HepG2 (cell line): Measurements from ENCODE around the gene IRF5. TPM values are rescaled to one million over a fixed set of nuclear protein-coding genes. Genes with fewer than 3 reads are reported as not detected.

Experiments
- ATAC-seq: fragments of 200-7000 bp; cut with Tn5 transposase; 3 replicates; pipeline ENCODE4 v1.9.1; 2020; ENCODE audit warnings: mild to moderate bottlenecking, moderate library complexity
- BruUV-seq: library from RNA; stranded (reverse); fragments of 400-500 nt; replicated peaks from 2 replicates; lab custom pipeline; 2021; lab: Mats Ljungman, UMichigan
- CTCF ChIA-PET: fragments of 300-600 bp; formaldehyde crosslinking; extraction: SDS; loops from one replicate; lab custom pipeline; 2021; ENCODE audit warnings: low total read pairs, inconsistent platforms, low intra/inter-chr PET ratio; lab: Yijun Ruan, JAX
- POLR2A ChIA-PET: fragments of 350-600 bp; sonication (Branson Sonifier 250); formaldehyde crosslinking; loops from one replicate; lab custom pipeline; 2020; ENCODE audit warnings: antibody characterized with exemption, inconsistent platforms; lab: Yijun Ruan, JAX
- DNase-seq: peaks from one replicate; pipeline ENCODE4 v3.0.0-alpha.2; 2015; ENCODE audit warnings: low spot score
- FAIRE-seq: peaks from 3 replicates; lab custom pipeline; 2011; peaks lifted over from hg19 to GRCh38; lab: Jason Lieb, UNC
- H2AFZ ChIP-seq: one replicate; pipeline ENCODE4 v1.6.1; 2011; ENCODE audit warnings: low read length, inconsistent platforms
- H3K27ac ChIP-seq: fragments of 300-600 bp; 3 replicates; pipeline ENCODE4 v1.8.0; 2011; ENCODE audit warnings: mixed run types, mild to moderate bottlenecking, mixed read lengths, low read length, inconsistent platforms; ENCODE audit not compliant: insufficient read depth; ENCODE audit errors: extremely low read length
- H3K27me3 ChIP-seq, 2 experiments: fragments of 200-600 bp in 1 of 2; 2 replicates in 1 of 2; 3 replicates in 1 of 2; pipeline versions ENCODE4 v1.6.0 to v1.8.0; 2011; ENCODE audit warnings: low read length in 2 of 2, mild to moderate bottlenecking in 2 of 2, moderate library complexity in 2 of 2, inconsistent platforms in 1 of 2; ENCODE audit not compliant: insufficient read depth in 2 of 2, control insufficient read depth in 1 of 2
- H3K36me3 ChIP-seq, 2 experiments: fragments of 200-600 bp in 1 of 2; replicated peaks in 1 of 2; 2 replicates in 1 of 2; 3 replicates in 1 of 2; pipeline versions ENCODE4 v1.5.1 to v1.8.0; 2011; ENCODE audit warnings: low read length in 2 of 2, inconsistent platforms in 1 of 2; ENCODE audit not compliant: insufficient read depth in 2 of 2, control insufficient read depth in 1 of 2
- H3K4me1 ChIP-seq: 2 replicates; pipeline ENCODE4 v1.5.1; 2012; ENCODE audit warnings: low read length, inconsistent platforms; ENCODE audit not compliant: insufficient read depth
- H3K4me2 ChIP-seq: 2 replicates; pipeline ENCODE4 v1.6.0; 2011; ENCODE audit warnings: low read depth, low read length, inconsistent platforms
- H3K4me3 ChIP-seq, 3 experiments: fragments of 200-600 bp in 1 of 3; sonication (generic), shearing (Covaris generic) in 1 of 3; replicated peaks in 1 of 3; 2 replicates each; pipeline ENCODE4 v1.5.1; 2011 to 2016; ENCODE audit warnings: low read length in 3 of 3, inconsistent platforms in 2 of 3, low read depth in 2 of 3, mild to moderate bottlenecking in 2 of 3, control low read depth in 1 of 3, mixed read lengths in 1 of 3; ENCODE audit not compliant: insufficient read depth in 1 of 3
- H3K79me2 ChIP-seq: one replicate; pipeline ENCODE4 v1.6.1; 2011; ENCODE audit warnings: low read length, inconsistent platforms; ENCODE audit not compliant: insufficient read depth
- H3K9ac ChIP-seq: 2 replicates; pipeline ENCODE4 v1.6.0; 2011; ENCODE audit warnings: mild to moderate bottlenecking, low read depth, low read length, inconsistent platforms; ENCODE audit not compliant: insufficient read depth
- H3K9me3 ChIP-seq: 2 replicates; pipeline ENCODE4 v1.5.1; 2012; ENCODE audit warnings: mild to moderate bottlenecking, low read length
- H4K20me1 ChIP-seq: 2 replicates; pipeline ENCODE4 v1.6.0; 2011; ENCODE audit warnings: inconsistent platforms, mild to moderate bottlenecking, low read length, moderate library complexity; ENCODE audit not compliant: insufficient read depth
- CEBPG ChIP-seq: IDR thresholded peaks from 2 replicates; pipeline ENCODE4 v1.6.1; 2016
- NR1H2 ChIP-seq: sonication (generic); formaldehyde crosslinking; IDR thresholded peaks from 2 replicates; pipeline ENCODE4 v1.8.1; 2022; ENCODE audit warnings: low read depth, missing genetic modification reagents, borderline replicate concordance
- SALL1 ChIP-seq: sonication (generic); formaldehyde crosslinking; IDR thresholded peaks from 2 replicates; pipeline ENCODE4 v1.8.0; 2022; ENCODE audit warnings: mild to moderate bottlenecking, missing genetic modification reagents
- SOX13 ChIP-seq, 3 experiments: fragments of 450-650 bp in 1 of 3; sonication (generic) in 1 of 3; formaldehyde crosslinking in 1 of 3; IDR thresholded peaks in 2 of 3; conservative IDR thresholded peaks in 1 of 3; 2 replicates each; pipeline versions ENCODE4 v1.5.0 to v1.6.1; 2016 to 2020; ENCODE audit warnings: antibody characterized with exemption in 1 of 3, mild to moderate bottlenecking in 1 of 3, missing compliant biosample characterization in 1 of 3, missing genetic modification reagents in 1 of 3, moderate library complexity in 1 of 3
- ZBTB3 ChIP-seq: sonication (generic); formaldehyde crosslinking; IDR thresholded peaks from 2 replicates; pipeline ENCODE4 v1.4.0; 2020; ENCODE audit warnings: low read depth, mild to moderate bottlenecking, moderate library complexity, missing genetic modification reagents, borderline replicate concordance
- ZBTB7B ChIP-seq: sonication (generic); formaldehyde crosslinking; IDR thresholded peaks from 2 replicates; pipeline ENCODE4 v1.4.0; 2020; ENCODE audit warnings: missing genetic modification reagents
- ZNF292 ChIP-seq: sonication (generic); formaldehyde crosslinking; IDR thresholded peaks from 2 replicates; pipeline ENCODE4 v1.8.1; 2022; ENCODE audit warnings: mild to moderate bottlenecking, low read depth, missing genetic modification reagents, borderline replicate concordance
- ZNF501 ChIP-seq: sonication (generic); formaldehyde crosslinking; IDR thresholded peaks from 2 replicates; pipeline ENCODE4 v1.5.1; 2020; ENCODE audit warnings: mild to moderate bottlenecking, moderate library complexity, missing genetic modification reagents
- WGBS: methylation state at CpG from one replicate; pipeline ENCODE4 v1.1.6; 2017; ENCODE audit warnings: low lambda C conversion rate; 5-methylcytosine and 5-hydroxymethylcytosine counted together
- in situ Hi-C: cut with HindIII; loops from 2 replicates; pipeline ENCODE4 v1.10.0; 2017; ENCODE audit warnings: low pct_unique_long_range_greater_than_20kb; ENCODE audit not compliant: extremely low pct_ligation_motif_present
- intact Hi-C: fragments of 100-400 bp; cut with micrococcal nuclease; formaldehyde crosslinking; loops from one replicate; pipeline ENCODE4 v1.10.0; 2022; ENCODE audit not compliant: unreplicated experiment
- polyA plus RNA-seq, 8 experiments: library from polyadenylated mRNA; depleted of rRNA in 3 of 8; stranded (reverse) in 7 of 8; unstranded in 1 of 8; fragments of >200 nt; fragmentation: Illumina TruSeq in 4 of 8; extraction: Trizol in 4 of 8; gene quantifications; 2 replicates each; pipeline versions ENCODE4 v1.2.1 to v1.2.3, GENCODE V29; 2011 to 2016; ENCODE audit warnings: low read depth in 4 of 8, missing spikeins in 1 of 8, mixed read lengths in 1 of 8; ENCODE audit not compliant: insufficient read depth in 1 of 8
- total RNA-seq, 5 experiments: library from RNA; depleted of rRNA; stranded (reverse); fragments of >200 nt; fragmentation: Illumina TruSeq; extraction: Trizol; gene quantifications; 2 replicates each; pipeline ENCODE4 v1.2.3, GENCODE V29; 2016; ENCODE audit warnings: low read depth in 1 of 5
- TF ChIP-seq, protein P1 (sequence below): sonication (generic); formaldehyde crosslinking; IDR thresholded peaks from 2 replicates; pipeline ENCODE4 v1.4.0; 2020; ENCODE audit warnings: missing genetic modification reagents
- TF ChIP-seq, protein P2 (sequence below): sonication (generic); formaldehyde crosslinking; IDR thresholded peaks from 2 replicates; pipeline ENCODE4 v1.5.0; 2020; ENCODE audit warnings: mild to moderate bottlenecking, missing genetic modification reagents, moderate library complexity
- TF ChIP-seq, protein P3 (sequence below): sonication (generic); formaldehyde crosslinking; IDR thresholded peaks from 2 replicates; pipeline ENCODE4 v1.4.0; 2020; ENCODE audit warnings: mild to moderate bottlenecking, missing genetic modification reagents

IRF5 gene
- total and polyA plus RNA-seq, 2 of the 13 experiments (the other 11 are each of a cell fraction or from before 2014, with no cell fraction given), result 2.0 to 2.9 TPM

DNA sequence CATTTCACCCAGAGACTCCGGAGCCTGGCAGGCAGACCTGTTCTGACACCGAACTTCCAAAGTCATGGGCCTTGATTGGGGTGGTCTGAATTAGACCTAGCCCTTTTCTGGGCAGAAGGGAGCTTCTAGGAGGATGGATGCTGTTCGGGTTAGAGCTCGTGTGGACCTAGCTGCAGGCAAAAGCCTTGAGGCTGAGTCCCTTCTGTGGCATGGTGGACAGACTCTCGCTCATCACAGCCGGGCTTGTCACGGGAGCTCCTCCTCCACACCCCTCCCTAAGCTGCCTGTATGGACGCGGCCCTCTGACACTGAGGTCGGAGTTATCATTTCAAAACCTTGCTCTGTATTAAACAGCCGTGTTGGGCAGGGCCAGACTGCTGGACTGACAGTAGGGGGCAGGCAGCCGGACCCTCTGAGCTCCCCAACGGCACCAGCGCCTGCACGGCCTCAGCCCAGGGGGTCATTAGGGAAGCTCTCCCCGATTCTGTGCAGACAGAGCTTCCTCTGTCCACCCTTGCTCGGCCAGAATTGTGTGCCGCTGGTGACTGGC, 2.2 kb downstream of the IRF5 start:
- Histone ChIP-seq H3K27me3 (peaks cover 1 to 14% of the 10 kb centered on the region in 2 experiments; a peak in 4 of 5 replicates), H3K4me2 (peak overlapping the region; percentile 92), H3K27ac (no peak overlapping the region), H3K9ac (peak overlapping the region; percentile 21; the same call in 1 of the 2 replicates), H3K36me3 (no peaks in the 10 kb centered on the region), H3K9me3 (no peaks in the 10 kb centered on the region), H3K79me2 (no peaks in the 10 kb centered on the region), H4K20me1 (no peaks in the 10 kb centered on the region), H3K4me1 (peaks cover 57% of the 10 kb centered on the region), H3K4me3 (peak overlapping the region; percentile 56 to 75 (median 65)), H2AFZ (peak overlapping the region; percentile 34)
- 0% methylated on average over 3 of the region's 18 CpGs for WGBS
- CTCF ChIA-PET, result no interaction called here
- peak; percentile 64 for ATAC-seq
- intact Hi-C loops, result no loop called here
- in situ Hi-C loops, result no loop called here
- no peak for DNase-seq
- no TSS peak for BruUV-seq
- POLR2A ChIA-PET, result no interaction called here
- FAIRE-seq, result no peak
- TF ChIP-seq SOX13 (IDR thresholded peaks at IDR 0.05) (no peak), SOX13 (CRISPR knock-in tag; conservative IDR thresholded peaks at IDR 0.05 in 1 of 2, IDR thresholded peaks at IDR 0.05 in 1 of 2) (no peak), ZBTB3 (CRISPR knock-in tag) (0 out of 2 replicates have a peak, but pooled peaks have one; percentile 38), NR1H2 (CRISPR knock-in tag) (no peak), CEBPG (no peak), ZNF501 (CRISPR knock-in tag) (peak; percentile 33; the same call in 1 of the 2 replicates), ZBTB7B (CRISPR knock-in tag) (0 out of 2 replicates have a peak, but pooled peaks have one; percentile 22), SALL1 (CRISPR knock-in tag) (0 out of 2 replicates have a peak, but pooled peaks have one; percentile 16), ZNF292 (CRISPR knock-in tag) (0 out of 2 replicates have a peak, but pooled peaks have one; percentile 15)
- TF ChIP-seq, protein P1, sequence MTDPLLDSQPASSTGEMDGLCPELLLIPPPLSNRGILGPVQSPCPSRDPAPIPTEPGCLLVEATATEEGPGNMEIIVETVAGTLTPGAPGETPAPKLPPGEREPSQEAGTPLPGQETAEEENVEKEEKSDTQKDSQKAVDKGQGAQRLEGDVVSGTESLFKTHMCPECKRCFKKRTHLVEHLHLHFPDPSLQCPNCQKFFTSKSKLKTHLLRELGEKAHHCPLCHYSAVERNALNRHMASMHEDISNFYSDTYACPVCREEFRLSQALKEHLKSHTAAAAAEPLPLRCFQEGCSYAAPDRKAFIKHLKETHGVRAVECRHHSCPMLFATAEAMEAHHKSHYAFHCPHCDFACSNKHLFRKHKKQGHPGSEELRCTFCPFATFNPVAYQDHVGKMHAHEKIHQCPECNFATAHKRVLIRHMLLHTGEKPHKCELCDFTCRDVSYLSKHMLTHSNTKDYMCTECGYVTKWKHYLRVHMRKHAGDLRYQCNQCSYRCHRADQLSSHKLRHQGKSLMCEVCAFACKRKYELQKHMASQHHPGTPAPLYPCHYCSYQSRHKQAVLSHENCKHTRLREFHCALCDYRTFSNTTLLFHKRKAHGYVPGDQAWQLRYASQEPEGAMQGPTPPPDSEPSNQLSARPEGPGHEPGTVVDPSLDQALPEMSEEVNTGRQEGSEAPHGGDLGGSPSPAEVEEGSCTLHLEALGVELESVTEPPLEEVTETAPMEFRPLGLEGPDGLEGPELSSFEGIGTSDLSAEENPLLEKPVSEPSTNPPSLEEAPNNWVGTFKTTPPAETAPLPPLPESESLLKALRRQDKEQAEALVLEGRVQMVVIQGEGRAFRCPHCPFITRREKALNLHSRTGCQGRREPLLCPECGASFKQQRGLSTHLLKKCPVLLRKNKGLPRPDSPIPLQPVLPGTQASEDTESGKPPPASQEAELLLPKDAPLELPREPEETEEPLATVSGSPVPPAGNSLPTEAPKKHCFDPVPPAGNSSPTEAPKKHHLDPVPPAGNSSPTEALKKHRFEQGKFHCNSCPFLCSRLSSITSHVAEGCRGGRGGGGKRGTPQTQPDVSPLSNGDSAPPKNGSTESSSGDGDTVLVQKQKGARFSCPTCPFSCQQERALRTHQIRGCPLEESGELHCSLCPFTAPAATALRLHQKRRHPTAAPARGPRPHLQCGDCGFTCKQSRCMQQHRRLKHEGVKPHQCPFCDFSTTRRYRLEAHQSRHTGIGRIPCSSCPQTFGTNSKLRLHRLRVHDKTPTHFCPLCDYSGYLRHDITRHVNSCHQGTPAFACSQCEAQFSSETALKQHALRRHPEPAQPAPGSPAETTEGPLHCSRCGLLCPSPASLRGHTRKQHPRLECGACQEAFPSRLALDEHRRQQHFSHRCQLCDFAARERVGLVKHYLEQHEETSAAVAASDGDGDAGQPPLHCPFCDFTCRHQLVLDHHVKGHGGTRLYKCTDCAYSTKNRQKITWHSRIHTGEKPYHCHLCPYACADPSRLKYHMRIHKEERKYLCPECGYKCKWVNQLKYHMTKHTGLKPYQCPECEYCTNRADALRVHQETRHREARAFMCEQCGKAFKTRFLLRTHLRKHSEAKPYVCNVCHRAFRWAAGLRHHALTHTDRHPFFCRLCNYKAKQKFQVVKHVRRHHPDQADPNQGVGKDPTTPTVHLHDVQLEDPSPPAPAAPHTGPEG (CRISPR knock-in tag), result no peak
- TF ChIP-seq, protein P2, sequence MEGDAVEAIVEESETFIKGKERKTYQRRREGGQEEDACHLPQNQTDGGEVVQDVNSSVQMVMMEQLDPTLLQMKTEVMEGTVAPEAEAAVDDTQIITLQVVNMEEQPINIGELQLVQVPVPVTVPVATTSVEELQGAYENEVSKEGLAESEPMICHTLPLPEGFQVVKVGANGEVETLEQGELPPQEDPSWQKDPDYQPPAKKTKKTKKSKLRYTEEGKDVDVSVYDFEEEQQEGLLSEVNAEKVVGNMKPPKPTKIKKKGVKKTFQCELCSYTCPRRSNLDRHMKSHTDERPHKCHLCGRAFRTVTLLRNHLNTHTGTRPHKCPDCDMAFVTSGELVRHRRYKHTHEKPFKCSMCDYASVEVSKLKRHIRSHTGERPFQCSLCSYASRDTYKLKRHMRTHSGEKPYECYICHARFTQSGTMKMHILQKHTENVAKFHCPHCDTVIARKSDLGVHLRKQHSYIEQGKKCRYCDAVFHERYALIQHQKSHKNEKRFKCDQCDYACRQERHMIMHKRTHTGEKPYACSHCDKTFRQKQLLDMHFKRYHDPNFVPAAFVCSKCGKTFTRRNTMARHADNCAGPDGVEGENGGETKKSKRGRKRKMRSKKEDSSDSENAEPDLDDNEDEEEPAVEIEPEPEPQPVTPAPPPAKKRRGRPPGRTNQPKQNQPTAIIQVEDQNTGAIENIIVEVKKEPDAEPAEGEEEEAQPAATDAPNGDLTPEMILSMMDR (CRISPR knock-in tag), result peak; percentile 54
- TF ChIP-seq, protein P3, sequence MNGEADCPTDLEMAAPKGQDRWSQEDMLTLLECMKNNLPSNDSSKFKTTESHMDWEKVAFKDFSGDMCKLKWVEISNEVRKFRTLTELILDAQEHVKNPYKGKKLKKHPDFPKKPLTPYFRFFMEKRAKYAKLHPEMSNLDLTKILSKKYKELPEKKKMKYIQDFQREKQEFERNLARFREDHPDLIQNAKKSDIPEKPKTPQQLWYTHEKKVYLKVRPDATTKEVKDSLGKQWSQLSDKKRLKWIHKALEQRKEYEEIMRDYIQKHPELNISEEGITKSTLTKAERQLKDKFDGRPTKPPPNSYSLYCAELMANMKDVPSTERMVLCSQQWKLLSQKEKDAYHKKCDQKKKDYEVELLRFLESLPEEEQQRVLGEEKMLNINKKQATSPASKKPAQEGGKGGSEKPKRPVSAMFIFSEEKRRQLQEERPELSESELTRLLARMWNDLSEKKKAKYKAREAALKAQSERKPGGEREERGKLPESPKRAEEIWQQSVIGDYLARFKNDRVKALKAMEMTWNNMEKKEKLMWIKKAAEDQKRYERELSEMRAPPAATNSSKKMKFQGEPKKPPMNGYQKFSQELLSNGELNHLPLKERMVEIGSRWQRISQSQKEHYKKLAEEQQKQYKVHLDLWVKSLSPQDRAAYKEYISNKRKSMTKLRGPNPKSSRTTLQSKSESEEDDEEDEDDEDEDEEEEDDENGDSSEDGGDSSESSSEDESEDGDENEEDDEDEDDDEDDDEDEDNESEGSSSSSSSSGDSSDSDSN (CRISPR knock-in tag), result peak; percentile 32; the same call in 1 of the 2 replicates
